ENCODE measurements around the gene MAPKBP1.

Gene MAPKBP1

GRCh38 chr15:41871175-41871905 lies 97.1 kb downstream of the MAPKBP1 start:
- no peak for DNase-seq (ENCODE audit: low read depth)
- no peak overlapping the region for H3K4me3 ChIP-seq (ENCODE audit: low read length)
- TF ChIP-seq CTCF (IDR thresholded peaks at IDR 0.05; ENCODE audit: insufficient read depth, low read depth, low read length, missing control alignments): no peak

- no peak for TF ChIP-seq CTCF (IDR thresholded peaks at IDR 0.05; ENCODE audit: insufficient read depth, low read depth, low read length, missing control alignments)
- H3K4me3 ChIP-seq (ENCODE audit: low read length): no peak overlapping the region
- DNase-seq (ENCODE audit: low read depth): peak; percentile 62
Measured at GRCh38 chr15:41872166-41872747, 98.0 kb downstream of the MAPKBP1 start.

GRCh38 chr15:41873711-41874110 lies 99.4 kb downstream of the MAPKBP1 start:
- no peak for DNase-seq (ENCODE audit: low read depth)
- H3K4me3 ChIP-seq (ENCODE audit: low read length): no peak overlapping the region
- TF ChIP-seq CTCF (IDR thresholded peaks at IDR 0.05; ENCODE audit: insufficient read depth, low read depth, low read length, missing control alignments): no peak

- no peak for TF ChIP-seq CTCF (IDR thresholded peaks at IDR 0.05; ENCODE audit: insufficient read depth, low read depth, low read length, missing control alignments)
- H3K4me3 ChIP-seq (ENCODE audit: low read length): no peak overlapping the region
- DNase-seq (ENCODE audit: low read depth): no peak
Measured at GRCh38 chr15:41874736-41875135, 100.5 kb downstream of the MAPKBP1 start.

- TF ChIP-seq CTCF (IDR thresholded peaks at IDR 0.05; ENCODE audit: insufficient read depth, low read depth, low read length, missing control alignments): no peak
- H3K4me3 ChIP-seq (ENCODE audit: low read length): no peak overlapping the region
- no peak for DNase-seq (ENCODE audit: low read depth)
Measured at GRCh38 chr15:41876007-41876406, 101.7 kb downstream of the MAPKBP1 start.

GRCh38 chr15:41876689-41877088 lies 102.4 kb downstream of the MAPKBP1 start:
- DNase-seq (ENCODE audit: low read depth): no peak
- H3K4me3 ChIP-seq (ENCODE audit: low read length): no peak overlapping the region
- no peak for TF ChIP-seq CTCF (IDR thresholded peaks at IDR 0.05; ENCODE audit: insufficient read depth, low read depth, low read length, missing control alignments)
